ENCODE results near the gene ZNF532. TPM values are rescaled to one million over a fixed set of nuclear protein-coding genes. Genes with fewer than 3 reads are reported as not detected.

Gene ZNF532
- total RNA-seq, 2 donors from 2014 or later: 5.6 to 14.8 TPM

- no peaks in the 10 kb centered on the region for H3K9me3 ChIP-seq
- H3K9ac ChIP-seq (ENCODE audit: low read depth in 2 of 2, low read length in 2 of 2): no peak overlapping the region
- no peak overlapping the region for H3K4me3 ChIP-seq
- no peaks in the 10 kb centered on the region for H3K4me1 ChIP-seq
- no peaks in the 10 kb centered on the region for H3K36me3 ChIP-seq
- DNase-seq: no peak
- H3K27ac ChIP-seq: no peak overlapping the region
- TF ChIP-seq, protein P1, sequence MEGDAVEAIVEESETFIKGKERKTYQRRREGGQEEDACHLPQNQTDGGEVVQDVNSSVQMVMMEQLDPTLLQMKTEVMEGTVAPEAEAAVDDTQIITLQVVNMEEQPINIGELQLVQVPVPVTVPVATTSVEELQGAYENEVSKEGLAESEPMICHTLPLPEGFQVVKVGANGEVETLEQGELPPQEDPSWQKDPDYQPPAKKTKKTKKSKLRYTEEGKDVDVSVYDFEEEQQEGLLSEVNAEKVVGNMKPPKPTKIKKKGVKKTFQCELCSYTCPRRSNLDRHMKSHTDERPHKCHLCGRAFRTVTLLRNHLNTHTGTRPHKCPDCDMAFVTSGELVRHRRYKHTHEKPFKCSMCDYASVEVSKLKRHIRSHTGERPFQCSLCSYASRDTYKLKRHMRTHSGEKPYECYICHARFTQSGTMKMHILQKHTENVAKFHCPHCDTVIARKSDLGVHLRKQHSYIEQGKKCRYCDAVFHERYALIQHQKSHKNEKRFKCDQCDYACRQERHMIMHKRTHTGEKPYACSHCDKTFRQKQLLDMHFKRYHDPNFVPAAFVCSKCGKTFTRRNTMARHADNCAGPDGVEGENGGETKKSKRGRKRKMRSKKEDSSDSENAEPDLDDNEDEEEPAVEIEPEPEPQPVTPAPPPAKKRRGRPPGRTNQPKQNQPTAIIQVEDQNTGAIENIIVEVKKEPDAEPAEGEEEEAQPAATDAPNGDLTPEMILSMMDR (IDR thresholded peaks at IDR 0.05): no peak
- H3K27me3 ChIP-seq: no peaks in the 10 kb centered on the region
- intact Hi-C loops (cut with DNase I): no loop called here
Measured at GRCh38 chr18:59008302-59008974, 143.8 kb downstream of the ZNF532 start.

GRCh38 chr18:59009846-59010245 lies 145.2 kb downstream of the ZNF532 start:
- no peaks in the 10 kb centered on the region for H3K4me1 ChIP-seq
- H3K9ac ChIP-seq (ENCODE audit: low read depth in 2 of 2, low read length in 2 of 2): no peak overlapping the region
- H3K27ac ChIP-seq: no peak overlapping the region
- intact Hi-C loops (cut with DNase I): no loop called here
- H3K4me3 ChIP-seq: no peak overlapping the region
- TF ChIP-seq, protein P1 (IDR thresholded peaks at IDR 0.05): no peak
- no peaks in the 10 kb centered on the region for H3K27me3 ChIP-seq
- no peak for DNase-seq
- no peaks in the 10 kb centered on the region for H3K36me3 ChIP-seq
- no peaks in the 10 kb centered on the region for H3K9me3 ChIP-seq

GRCh38 chr18:59011289-59011688 lies 146.6 kb downstream of the ZNF532 start:
- Histone ChIP-seq H3K4me1 (no peaks in the 10 kb centered on the region), H3K27me3 (no peaks in the 10 kb centered on the region), H3K9ac (ENCODE audit: low read depth in 2 of 2, low read length in 2 of 2) (no peak overlapping the region), H3K9me3 (no peaks in the 10 kb centered on the region), H3K27ac (no peak overlapping the region), H3K4me3 (no peak overlapping the region), H3K36me3 (no peaks in the 10 kb centered on the region)
- no peak for DNase-seq
- TF ChIP-seq, protein P1 (IDR thresholded peaks at IDR 0.05): no peak
- intact Hi-C loops (cut with DNase I): no loop called here

DNA sequence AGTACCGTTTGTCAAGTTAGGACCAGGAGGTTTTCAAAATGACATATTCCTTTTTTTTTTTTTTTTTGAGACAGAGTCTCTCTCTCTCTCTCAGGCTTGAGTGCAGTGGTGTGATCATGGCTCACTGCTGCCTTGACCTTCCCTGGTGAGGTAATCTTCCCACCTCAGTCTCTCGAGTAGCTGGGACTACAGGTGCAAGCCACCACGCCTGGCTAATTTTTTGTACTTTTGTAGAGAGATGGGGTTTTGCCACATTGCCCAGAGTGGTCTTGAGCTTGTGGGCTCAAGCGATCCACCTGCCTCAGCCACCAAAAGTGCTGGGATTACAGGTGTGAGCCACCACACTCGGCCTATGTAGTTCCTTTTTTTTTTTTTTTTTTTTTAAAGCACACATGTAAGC lies 147.1 kb downstream of the ZNF532 start:
- no peak overlapping the region for H3K9ac ChIP-seq (ENCODE audit: low read depth in 2 of 2, low read length in 2 of 2)
- no peak overlapping the region for H3K27ac ChIP-seq
- no peak for DNase-seq
- intact Hi-C loops (cut with DNase I): no loop called here
- no peaks in the 10 kb centered on the region for H3K27me3 ChIP-seq
- H3K4me3 ChIP-seq: no peak overlapping the region
- H3K36me3 ChIP-seq: no peaks in the 10 kb centered on the region
- H3K4me1 ChIP-seq: no peaks in the 10 kb centered on the region
- TF ChIP-seq, protein P1 (IDR thresholded peaks at IDR 0.05): no peak
- H3K9me3 ChIP-seq: no peaks in the 10 kb centered on the region

DNA sequence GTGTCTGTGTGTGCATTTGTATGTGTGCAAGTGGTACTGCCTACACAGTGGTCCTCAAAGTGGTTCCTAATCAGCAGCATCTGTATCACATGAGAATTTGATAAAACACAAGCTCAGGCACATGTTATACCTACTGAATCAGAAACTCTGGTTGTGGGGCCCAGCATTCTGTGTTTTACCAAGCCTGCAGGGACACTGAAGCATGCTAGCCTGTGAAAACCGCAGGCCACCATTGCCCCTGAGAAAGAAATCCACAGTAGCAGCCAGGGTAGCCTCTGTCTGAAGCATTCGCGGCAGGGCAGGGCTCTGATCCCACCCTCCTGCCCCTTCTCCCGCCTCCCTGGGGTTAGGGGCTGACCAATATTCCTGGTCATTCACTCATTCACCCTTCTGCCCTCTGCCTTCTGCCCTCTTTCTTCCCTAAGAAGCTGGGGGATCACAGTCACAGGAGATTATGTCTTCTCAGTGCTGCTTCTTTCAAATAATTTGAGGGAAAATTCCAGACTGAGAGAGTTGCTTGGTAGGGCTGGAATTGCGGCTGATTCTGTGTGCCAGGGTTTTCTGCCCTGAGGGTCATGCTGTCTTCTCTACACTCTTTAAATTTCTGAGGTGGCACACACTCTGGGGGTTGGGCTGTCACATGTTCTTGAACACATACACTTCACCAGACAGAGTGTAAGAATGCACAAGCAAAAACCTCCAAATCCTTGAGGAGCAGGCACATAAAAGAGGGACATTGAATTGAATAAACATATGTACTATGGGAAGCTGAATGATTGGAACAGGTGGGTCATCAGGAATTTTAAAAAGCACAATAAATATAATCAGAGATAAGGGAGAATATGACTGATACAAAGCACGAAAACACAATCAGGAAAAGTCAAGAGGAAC lies 148.4 kb downstream of the ZNF532 start:
- TF ChIP-seq, protein P1 (IDR thresholded peaks at IDR 0.05): no peak
- no peak overlapping the region for H3K9ac ChIP-seq (ENCODE audit: low read depth in 2 of 2, low read length in 2 of 2)
- no peak for DNase-seq
- intact Hi-C loops (cut with DNase I): no loop called here
- H3K4me3 ChIP-seq: no peak overlapping the region
- no peaks in the 10 kb centered on the region for H3K9me3 ChIP-seq
- H3K27ac ChIP-seq: no peak overlapping the region
- H3K27me3 ChIP-seq: no peaks in the 10 kb centered on the region
- H3K4me1 ChIP-seq: no peaks in the 10 kb centered on the region
- H3K36me3 ChIP-seq: no peaks in the 10 kb centered on the region
